ENCODE measurements around the gene PCOLCE2. TPM values are rescaled to one million over a fixed set of nuclear protein-coding genes. Genes with fewer than 3 reads are reported as not detected.

PCOLCE2 gene
- total RNA-seq, 6 experiments from 2014 or later = 0.74 to 17.3 (median 14.6) TPM

DNA sequence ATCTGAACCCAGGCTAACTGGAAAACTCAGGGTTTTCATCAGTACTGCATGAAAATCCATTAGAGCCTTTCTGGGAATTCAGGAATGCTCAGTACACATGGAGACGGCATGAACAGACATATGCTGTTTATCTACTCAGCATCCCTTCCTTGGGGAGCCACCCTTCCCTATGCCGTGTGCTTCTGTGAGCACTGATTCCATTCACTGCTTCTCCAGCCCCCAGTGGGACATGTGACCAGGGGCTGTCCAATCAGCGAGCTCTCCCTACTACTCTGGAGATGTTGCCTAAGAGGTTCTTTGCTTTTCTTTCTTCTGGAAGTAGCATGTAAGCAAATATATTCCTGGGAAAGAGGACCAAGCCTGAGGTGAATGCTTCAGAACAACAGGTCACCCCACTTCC lies 5.6 kb upstream of the PCOLCE2 start:
- no peaks in the 10 kb centered on the region for H3K36me3 Mint-ChIP-seq (ENCODE audit: low read depth)
- peaks cover 18% of the 10 kb centered on the region for H3K9me3 Mint-ChIP-seq
- H3K4me1 Mint-ChIP-seq (ENCODE audit: low read depth) = peaks cover 16% of the 10 kb centered on the region
- no peak overlapping the region for H3K4me3 Mint-ChIP-seq
- TF ChIP-seq, protein P1, sequence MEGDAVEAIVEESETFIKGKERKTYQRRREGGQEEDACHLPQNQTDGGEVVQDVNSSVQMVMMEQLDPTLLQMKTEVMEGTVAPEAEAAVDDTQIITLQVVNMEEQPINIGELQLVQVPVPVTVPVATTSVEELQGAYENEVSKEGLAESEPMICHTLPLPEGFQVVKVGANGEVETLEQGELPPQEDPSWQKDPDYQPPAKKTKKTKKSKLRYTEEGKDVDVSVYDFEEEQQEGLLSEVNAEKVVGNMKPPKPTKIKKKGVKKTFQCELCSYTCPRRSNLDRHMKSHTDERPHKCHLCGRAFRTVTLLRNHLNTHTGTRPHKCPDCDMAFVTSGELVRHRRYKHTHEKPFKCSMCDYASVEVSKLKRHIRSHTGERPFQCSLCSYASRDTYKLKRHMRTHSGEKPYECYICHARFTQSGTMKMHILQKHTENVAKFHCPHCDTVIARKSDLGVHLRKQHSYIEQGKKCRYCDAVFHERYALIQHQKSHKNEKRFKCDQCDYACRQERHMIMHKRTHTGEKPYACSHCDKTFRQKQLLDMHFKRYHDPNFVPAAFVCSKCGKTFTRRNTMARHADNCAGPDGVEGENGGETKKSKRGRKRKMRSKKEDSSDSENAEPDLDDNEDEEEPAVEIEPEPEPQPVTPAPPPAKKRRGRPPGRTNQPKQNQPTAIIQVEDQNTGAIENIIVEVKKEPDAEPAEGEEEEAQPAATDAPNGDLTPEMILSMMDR (IDR thresholded peaks at IDR 0.05) = no peak
- H3K27me3 Mint-ChIP-seq (ENCODE audit: insufficient read depth) = peaks cover 18% of the 10 kb centered on the region; the same call in 1 of the 2 replicates
- H3K27ac Mint-ChIP-seq = no peak overlapping the region
- no peak for DNase-seq

DNA sequence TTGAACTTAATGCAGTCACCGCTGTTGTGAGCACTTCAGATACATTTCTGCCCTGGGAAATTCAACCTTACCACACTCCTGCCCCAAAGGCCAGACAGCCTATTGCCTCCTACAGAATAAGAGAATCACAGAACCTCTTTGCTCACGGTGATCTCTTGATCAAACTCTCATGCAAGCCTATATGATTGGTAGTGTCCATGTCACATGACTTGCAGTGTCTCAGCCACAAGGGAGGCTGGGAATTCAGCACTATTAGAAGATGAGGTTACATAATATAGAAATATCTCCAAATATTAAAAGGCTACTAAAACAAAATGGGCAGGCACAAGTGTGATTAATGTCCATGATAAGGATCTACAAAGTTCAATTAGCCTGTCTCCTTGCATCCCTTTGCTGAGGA lies 3.8 kb upstream of the PCOLCE2 start:
- H3K4me1 Mint-ChIP-seq (ENCODE audit: low read depth) = peaks cover 25% of the 10 kb centered on the region
- peaks cover 18% of the 10 kb centered on the region; the same call in 1 of the 2 replicates for H3K27me3 Mint-ChIP-seq (ENCODE audit: insufficient read depth)
- no peak for DNase-seq
- H3K27ac Mint-ChIP-seq = no peak overlapping the region
- peaks cover 18% of the 10 kb centered on the region for H3K9me3 Mint-ChIP-seq
- H3K36me3 Mint-ChIP-seq (ENCODE audit: low read depth) = no peaks in the 10 kb centered on the region
- H3K4me3 Mint-ChIP-seq = no peak overlapping the region
- TF ChIP-seq, protein P1 (IDR thresholded peaks at IDR 0.05) = no peak

DNA sequence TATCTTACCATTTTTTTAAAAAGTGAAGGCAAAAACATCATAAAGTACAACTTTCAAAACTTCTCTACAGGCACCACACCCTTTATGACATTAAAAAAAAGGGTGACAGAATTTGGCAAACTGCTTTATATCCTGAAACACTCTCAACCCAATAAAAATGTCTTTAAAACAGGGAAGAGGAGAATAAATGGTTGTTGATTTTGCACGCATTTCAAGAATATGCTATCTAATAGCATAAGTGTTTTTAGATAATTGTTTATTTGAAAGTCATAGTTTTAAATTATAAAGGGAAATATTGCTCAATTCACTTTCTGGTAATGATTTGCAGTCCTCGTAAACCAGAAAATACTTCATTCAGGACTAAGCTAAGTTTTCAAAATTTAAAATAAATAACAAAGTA lies 1.7 kb upstream of the PCOLCE2 start:
- no peak overlapping the region for H3K27ac Mint-ChIP-seq
- peaks cover 18% of the 10 kb centered on the region; the same call in 1 of the 2 replicates for H3K27me3 Mint-ChIP-seq (ENCODE audit: insufficient read depth)
- peaks cover 8% of the 10 kb centered on the region; the same call in 1 of the 2 replicates for H3K9me3 Mint-ChIP-seq
- H3K4me3 Mint-ChIP-seq = no peak overlapping the region
- H3K4me1 Mint-ChIP-seq (ENCODE audit: low read depth) = peaks cover 27% of the 10 kb centered on the region
- no peaks in the 10 kb centered on the region; the same call in 1 of the 2 replicates for H3K36me3 Mint-ChIP-seq (ENCODE audit: low read depth)
- no peak for DNase-seq
- TF ChIP-seq, protein P1 (IDR thresholded peaks at IDR 0.05) = no peak

DNA sequence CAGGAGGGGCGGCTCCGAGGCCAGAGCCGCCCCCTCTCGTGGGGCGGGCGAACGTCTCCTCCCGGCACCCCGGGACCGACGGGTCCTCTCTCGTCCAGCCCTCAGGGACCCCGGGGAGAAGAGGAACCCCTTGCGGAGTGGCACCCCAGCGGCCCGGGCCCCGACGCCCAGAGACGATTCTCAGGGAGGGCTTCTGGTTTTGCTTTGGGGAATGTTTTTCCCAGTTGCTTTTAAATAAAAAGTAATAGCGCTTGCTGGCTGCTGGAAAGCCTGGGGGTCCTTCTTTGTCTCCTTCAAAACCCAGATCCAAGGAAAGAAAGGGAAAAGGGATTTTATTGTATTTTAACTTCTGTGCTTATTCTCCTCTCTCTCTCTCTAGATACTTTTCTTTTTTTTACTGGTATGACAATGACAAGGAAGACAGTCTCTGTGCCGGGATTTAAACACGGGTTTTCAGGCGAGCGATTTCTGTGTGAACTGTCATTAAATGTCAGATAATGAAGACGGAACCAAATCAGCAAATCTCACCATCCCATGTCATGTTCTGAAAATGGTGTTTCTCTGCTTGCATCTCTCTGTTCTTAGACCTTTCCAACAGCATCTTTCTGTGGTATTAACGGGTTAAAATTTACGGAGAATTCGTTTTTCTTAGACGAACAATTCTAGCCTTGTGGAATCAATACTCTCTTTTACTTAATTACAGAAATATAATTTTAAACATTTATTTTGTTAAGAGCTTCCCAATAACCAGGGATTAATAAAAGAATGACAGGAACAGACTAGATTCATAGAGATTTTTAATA lies 530 bp upstream of the PCOLCE2 start:
- TF ChIP-seq, protein P1 (IDR thresholded peaks at IDR 0.05) = no peak
- no peak overlapping the region; the same call in 1 of the 2 replicates for H3K27ac Mint-ChIP-seq
- peaks cover 18% of the 10 kb centered on the region; the same call in 1 of the 2 replicates for H3K27me3 Mint-ChIP-seq (ENCODE audit: insufficient read depth)
- peaks cover 27% of the 10 kb centered on the region for H3K4me1 Mint-ChIP-seq (ENCODE audit: low read depth)
- DNase-seq = no peak
- H3K4me3 Mint-ChIP-seq = peak overlapping the region; percentile 70
- no peaks in the 10 kb centered on the region for H3K9me3 Mint-ChIP-seq
- H3K36me3 Mint-ChIP-seq (ENCODE audit: low read depth) = no peaks in the 10 kb centered on the region; the same call in 1 of the 2 replicates

DNA sequence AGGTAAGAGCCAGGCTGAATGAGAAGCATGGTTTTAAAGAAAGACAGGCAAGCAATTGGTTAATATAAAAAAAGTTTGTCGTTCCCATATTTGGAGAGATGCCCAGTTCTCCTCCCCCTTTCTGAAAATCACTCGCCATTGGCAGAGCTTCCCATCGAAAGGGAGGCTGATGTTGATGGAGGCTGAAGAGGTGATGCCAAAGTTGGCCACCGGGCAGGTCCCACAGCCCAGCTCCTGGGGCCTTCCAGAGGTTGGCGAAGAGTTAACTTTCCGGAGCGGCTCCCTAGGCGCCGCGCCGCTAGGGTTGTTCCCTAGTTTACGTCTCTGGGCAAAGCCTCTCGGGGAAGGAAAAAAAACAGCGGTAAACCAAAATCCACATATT lies 793 bp downstream of the PCOLCE2 start:
- Mint-ChIP-seq H3K4me1 (ENCODE audit: low read depth) (peaks cover 27% of the 10 kb centered on the region), H3K27me3 (ENCODE audit: insufficient read depth) (peaks cover 21% of the 10 kb centered on the region; the same call in 1 of the 2 replicates), H3K9me3 (no peaks in the 10 kb centered on the region), H3K4me3 (peak overlapping the region; percentile 83), H3K27ac (peak overlapping the region; percentile 51; the same call in 1 of the 2 replicates), H3K36me3 (ENCODE audit: low read depth) (no peaks in the 10 kb centered on the region; the same call in 1 of the 2 replicates)
- DNase-seq = no peak
- TF ChIP-seq, protein P1 (IDR thresholded peaks at IDR 0.05) = no peak

All from HFFc6 (cell line).